ENCODE data around the gene LRRC46.

- TF ChIP-seq EZH2 (optimal IDR thresholded peaks at IDR 0.05; ENCODE audit: low read depth, low read length) (no peak), EZH2phosphoT487 (IDR thresholded peaks at IDR 0.05; ENCODE audit: low read length) (no peak)
- TF ChIP-seq, protein P1, sequence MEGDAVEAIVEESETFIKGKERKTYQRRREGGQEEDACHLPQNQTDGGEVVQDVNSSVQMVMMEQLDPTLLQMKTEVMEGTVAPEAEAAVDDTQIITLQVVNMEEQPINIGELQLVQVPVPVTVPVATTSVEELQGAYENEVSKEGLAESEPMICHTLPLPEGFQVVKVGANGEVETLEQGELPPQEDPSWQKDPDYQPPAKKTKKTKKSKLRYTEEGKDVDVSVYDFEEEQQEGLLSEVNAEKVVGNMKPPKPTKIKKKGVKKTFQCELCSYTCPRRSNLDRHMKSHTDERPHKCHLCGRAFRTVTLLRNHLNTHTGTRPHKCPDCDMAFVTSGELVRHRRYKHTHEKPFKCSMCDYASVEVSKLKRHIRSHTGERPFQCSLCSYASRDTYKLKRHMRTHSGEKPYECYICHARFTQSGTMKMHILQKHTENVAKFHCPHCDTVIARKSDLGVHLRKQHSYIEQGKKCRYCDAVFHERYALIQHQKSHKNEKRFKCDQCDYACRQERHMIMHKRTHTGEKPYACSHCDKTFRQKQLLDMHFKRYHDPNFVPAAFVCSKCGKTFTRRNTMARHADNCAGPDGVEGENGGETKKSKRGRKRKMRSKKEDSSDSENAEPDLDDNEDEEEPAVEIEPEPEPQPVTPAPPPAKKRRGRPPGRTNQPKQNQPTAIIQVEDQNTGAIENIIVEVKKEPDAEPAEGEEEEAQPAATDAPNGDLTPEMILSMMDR (IDR thresholded peaks at IDR 0.05; ENCODE audit: low read length) = no peak
Observed at GRCh38 chr17:47820033-47820789, 11.3 kb upstream of the LRRC46 start.

Measured in MM.1S (cell line).